Measurements from ENCODE around the gene SNED1. TPM values are rescaled to one million over a fixed set of nuclear protein-coding genes. Genes with fewer than 3 reads are reported as not detected.

SNED1 gene
- polyA plus RNA-seq, 2 of the 4 experiments (the other 2 are of a cell fraction), result 0.15 to 0.21 TPM

- TF ChIP-seq CHD2 (IDR thresholded peaks at IDR 0.05; ENCODE audit: low read length, partially characterized antibody) (no peak), EP300 (IDR thresholded peaks at IDR 0.05) (no peak), MAZ (IDR thresholded peaks at IDR 0.05; ENCODE audit: borderline replicate concordance, low read depth, low read length) (no peak), FOSL2 (IDR thresholded peaks at IDR 0.05) (no peak), FOSL2 (CRISPR knock-in tag; IDR thresholded peaks at IDR 0.05) (no peak)
- TF ChIP-seq, protein P1, sequence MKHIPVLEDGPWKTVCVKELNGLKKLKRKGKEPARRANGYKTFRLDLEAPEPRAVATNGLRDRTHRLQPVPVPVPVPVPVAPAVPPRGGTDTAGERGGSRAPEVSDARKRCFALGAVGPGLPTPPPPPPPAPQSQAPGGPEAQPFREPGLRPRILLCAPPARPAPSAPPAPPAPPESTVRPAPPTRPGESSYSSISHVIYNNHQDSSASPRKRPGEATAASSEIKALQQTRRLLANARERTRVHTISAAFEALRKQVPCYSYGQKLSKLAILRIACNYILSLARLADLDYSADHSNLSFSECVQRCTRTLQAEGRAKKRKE (CRISPR knock-in tag; IDR thresholded peaks at IDR 0.05; ENCODE audit: low read depth), result no peak
- TF ChIP-seq, protein P2, sequence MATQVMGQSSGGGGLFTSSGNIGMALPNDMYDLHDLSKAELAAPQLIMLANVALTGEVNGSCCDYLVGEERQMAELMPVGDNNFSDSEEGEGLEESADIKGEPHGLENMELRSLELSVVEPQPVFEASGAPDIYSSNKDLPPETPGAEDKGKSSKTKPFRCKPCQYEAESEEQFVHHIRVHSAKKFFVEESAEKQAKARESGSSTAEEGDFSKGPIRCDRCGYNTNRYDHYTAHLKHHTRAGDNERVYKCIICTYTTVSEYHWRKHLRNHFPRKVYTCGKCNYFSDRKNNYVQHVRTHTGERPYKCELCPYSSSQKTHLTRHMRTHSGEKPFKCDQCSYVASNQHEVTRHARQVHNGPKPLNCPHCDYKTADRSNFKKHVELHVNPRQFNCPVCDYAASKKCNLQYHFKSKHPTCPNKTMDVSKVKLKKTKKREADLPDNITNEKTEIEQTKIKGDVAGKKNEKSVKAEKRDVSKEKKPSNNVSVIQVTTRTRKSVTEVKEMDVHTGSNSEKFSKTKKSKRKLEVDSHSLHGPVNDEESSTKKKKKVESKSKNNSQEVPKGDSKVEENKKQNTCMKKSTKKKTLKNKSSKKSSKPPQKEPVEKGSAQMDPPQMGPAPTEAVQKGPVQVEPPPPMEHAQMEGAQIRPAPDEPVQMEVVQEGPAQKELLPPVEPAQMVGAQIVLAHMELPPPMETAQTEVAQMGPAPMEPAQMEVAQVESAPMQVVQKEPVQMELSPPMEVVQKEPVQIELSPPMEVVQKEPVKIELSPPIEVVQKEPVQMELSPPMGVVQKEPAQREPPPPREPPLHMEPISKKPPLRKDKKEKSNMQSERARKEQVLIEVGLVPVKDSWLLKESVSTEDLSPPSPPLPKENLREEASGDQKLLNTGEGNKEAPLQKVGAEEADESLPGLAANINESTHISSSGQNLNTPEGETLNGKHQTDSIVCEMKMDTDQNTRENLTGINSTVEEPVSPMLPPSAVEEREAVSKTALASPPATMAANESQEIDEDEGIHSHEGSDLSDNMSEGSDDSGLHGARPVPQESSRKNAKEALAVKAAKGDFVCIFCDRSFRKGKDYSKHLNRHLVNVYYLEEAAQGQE (IDR thresholded peaks at IDR 0.05), result no peak
Measured at GRCh38 chr2:241130316-241130715, 131.9 kb downstream of the SNED1 start (continued).

DNA sequence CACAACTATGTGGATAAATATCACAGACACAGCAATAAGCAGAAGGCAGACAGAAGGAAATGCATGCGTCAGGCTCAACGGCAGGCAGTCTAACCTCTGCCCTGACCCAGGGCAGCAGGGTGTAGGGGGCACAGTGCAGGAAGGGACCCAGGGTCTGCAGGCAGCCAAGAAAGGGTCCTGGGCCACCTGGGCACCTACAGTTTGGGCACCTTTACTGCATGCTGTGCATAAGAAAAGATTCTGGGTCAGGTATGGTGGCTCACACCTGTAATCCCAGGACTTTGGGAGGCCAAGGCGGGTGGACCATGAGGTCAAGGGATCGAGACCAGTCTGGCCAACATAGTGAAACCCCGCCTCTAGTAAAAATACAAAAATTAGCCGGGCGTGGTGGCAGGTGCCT lies 133.1 kb downstream of the SNED1 start:
- H3K4me3 ChIP-seq, result no peak overlapping the region
- no peak overlapping the region for H3K4me2 ChIP-seq
- 95% methylated on average over 7 of the region's 7 CpGs for WGBS (ENCODE audit: missing lambda C conversion rate)
- no peaks in the 10 kb centered on the region for H3K4me1 ChIP-seq
- H3K9me3 ChIP-seq, result no peaks in the 10 kb centered on the region
- FAIRE-seq, result no peak
- TF ChIP-seq CBX8 (IDR thresholded peaks at IDR 0.05) (no peak), CHD4 (IDR thresholded peaks at IDR 0.05; ENCODE audit: borderline replicate concordance) (no peak), TP53 (CRISPR knock-in tag; IDR thresholded peaks at IDR 0.05) (no peak), RCOR1 (IDR thresholded peaks at IDR 0.05; ENCODE audit: low read depth, low read length) (no peak), ELK1 (IDR thresholded peaks at IDR 0.05; ENCODE audit: low read depth, low read length) (no peak)
- TF ChIP-seq, protein P3, sequence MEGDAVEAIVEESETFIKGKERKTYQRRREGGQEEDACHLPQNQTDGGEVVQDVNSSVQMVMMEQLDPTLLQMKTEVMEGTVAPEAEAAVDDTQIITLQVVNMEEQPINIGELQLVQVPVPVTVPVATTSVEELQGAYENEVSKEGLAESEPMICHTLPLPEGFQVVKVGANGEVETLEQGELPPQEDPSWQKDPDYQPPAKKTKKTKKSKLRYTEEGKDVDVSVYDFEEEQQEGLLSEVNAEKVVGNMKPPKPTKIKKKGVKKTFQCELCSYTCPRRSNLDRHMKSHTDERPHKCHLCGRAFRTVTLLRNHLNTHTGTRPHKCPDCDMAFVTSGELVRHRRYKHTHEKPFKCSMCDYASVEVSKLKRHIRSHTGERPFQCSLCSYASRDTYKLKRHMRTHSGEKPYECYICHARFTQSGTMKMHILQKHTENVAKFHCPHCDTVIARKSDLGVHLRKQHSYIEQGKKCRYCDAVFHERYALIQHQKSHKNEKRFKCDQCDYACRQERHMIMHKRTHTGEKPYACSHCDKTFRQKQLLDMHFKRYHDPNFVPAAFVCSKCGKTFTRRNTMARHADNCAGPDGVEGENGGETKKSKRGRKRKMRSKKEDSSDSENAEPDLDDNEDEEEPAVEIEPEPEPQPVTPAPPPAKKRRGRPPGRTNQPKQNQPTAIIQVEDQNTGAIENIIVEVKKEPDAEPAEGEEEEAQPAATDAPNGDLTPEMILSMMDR (IDR thresholded peaks at IDR 0.05), result no peak
- POLR2A ChIA-PET, result no interaction called here
- ATAC-seq, result no peak
- H3K27ac ChIP-seq, result no peak overlapping the region
- CTCF ChIA-PET, result interaction anchor here (1.3 kb wide), 1 partner anchor 12 kb away, joined by 4 read pairs; no protein-coding TSS in a partner anchor
- DNase-seq (ENCODE audit: low read depth in 1 of 2, low spot score in 1 of 2), result no peak

- no peak for DNase-seq (ENCODE audit: low read depth in 1 of 2, low spot score in 1 of 2)
- ChIA-PET CTCF (interaction anchor here (1.3 kb wide), 1 partner anchor 11 kb away, joined by 4 read pairs; no protein-coding TSS in a partner anchor), POLR2A (no interaction called here)
- no peak for ATAC-seq
- 88% methylated on average over 14 of the region's 14 CpGs for WGBS (ENCODE audit: missing lambda C conversion rate)
- no peak overlapping the region for H3K4me2 ChIP-seq
- no peak for FAIRE-seq
- H3K4me1 ChIP-seq, result no peaks in the 10 kb centered on the region
- no peaks in the 10 kb centered on the region for H3K9me3 ChIP-seq
- H3K4me3 ChIP-seq, result no peak overlapping the region
- H3K27ac ChIP-seq, result no peak overlapping the region
- TF ChIP-seq, protein P4, sequence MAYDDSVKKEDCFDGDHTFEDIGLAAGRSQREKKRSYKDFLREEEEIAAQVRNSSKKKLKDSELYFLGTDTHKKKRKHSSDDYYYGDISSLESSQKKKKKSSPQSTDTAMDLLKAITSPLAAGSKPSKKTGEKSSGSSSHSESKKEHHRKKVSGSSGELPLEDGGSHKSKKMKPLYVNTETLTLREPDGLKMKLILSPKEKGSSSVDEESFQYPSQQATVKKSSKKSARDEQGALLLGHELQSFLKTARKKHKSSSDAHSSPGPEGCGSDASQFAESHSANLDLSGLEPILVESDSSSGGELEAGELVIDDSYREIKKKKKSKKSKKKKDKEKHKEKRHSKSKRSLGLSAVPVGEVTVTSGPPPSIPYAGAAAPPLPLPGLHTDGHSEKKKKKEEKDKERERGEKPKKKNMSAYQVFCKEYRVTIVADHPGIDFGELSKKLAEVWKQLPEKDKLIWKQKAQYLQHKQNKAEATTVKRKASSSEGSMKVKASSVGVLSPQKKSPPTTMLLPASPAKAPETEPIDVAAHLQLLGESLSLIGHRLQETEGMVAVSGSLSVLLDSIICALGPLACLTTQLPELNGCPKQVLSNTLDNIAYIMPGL (CRISPR knock-in tag; IDR thresholded peaks at IDR 0.05; ENCODE audit: borderline replicate concordance), result no peak
- TF ChIP-seq, protein P2 (IDR thresholded peaks at IDR 0.05), result no peak
- TF ChIP-seq TFCP2L1 (CRISPR knock-in tag; IDR thresholded peaks at IDR 0.05) (no peak), NFE2L2 (conservative IDR thresholded peaks at IDR 0.05; ENCODE audit: low read length) (no peak), JUN (IDR thresholded peaks at IDR 0.05) (no peak), CHD2 (IDR thresholded peaks at IDR 0.05; ENCODE audit: low read length, partially characterized antibody) (no peak), KDM1A (IDR thresholded peaks at IDR 0.05; ENCODE audit: low read depth) (no peak), TP53 (CRISPR knock-in tag; IDR thresholded peaks at IDR 0.05) (no peak)
Measured at GRCh38 chr2:241132538-241133435, 134.4 kb downstream of the SNED1 start.
